Ishikawa (cell line): Measurements from ENCODE around the gene PTPRN2.

ENCODE experiments used
- CEBPB ChIP-seq: IDR thresholded peaks from 2 replicates; pipeline ENCODE4 v1.6.1; 2012
- CREB1 ChIP-seq: IDR thresholded peaks from 2 replicates; pipeline ENCODE4 v1.6.1; 2012; ENCODE audit warnings: low read depth
- EGR1 ChIP-seq: IDR thresholded peaks from 2 replicates; pipeline ENCODE4 v1.6.1; 2012
- EP300 ChIP-seq: IDR thresholded peaks from 2 replicates; pipeline ENCODE4 v1.6.1; 2012; ENCODE audit warnings: borderline replicate concordance
- FOXM1 ChIP-seq: IDR thresholded peaks from 2 replicates; pipeline ENCODE4 v1.6.1; 2012; ENCODE audit warnings: low read depth, borderline replicate concordance
- NFIC ChIP-seq: IDR thresholded peaks from 2 replicates; pipeline ENCODE4 v1.6.1; 2012
- TAF1 ChIP-seq: IDR thresholded peaks from 2 replicates; pipeline ENCODE4 v1.6.1; 2012; ENCODE audit warnings: low read depth, mild to moderate bottlenecking
- TCF12 ChIP-seq: IDR thresholded peaks from 2 replicates; pipeline ENCODE4 v1.6.1; 2012; ENCODE audit warnings: low read depth
- TEAD4 ChIP-seq: IDR thresholded peaks from 2 replicates; pipeline ENCODE4 v1.6.1; 2012
- YY1 ChIP-seq: IDR thresholded peaks from 2 replicates; pipeline ENCODE4 v1.6.1; 2012; ENCODE audit warnings: low read depth
- ZBTB7A ChIP-seq: IDR thresholded peaks from 2 replicates; pipeline ENCODE4 v1.6.1; 2012; ENCODE audit warnings: low read depth
- TF ChIP-seq, protein P1 (sequence below): IDR thresholded peaks from 2 replicates; pipeline ENCODE4 v1.6.1; 2012; ENCODE audit warnings: low read depth, mild to moderate bottlenecking
- TF ChIP-seq, protein P2 (sequence below): IDR thresholded peaks from 2 replicates; pipeline ENCODE4 v1.6.1; 2012
- TF ChIP-seq, protein P3 (sequence below): IDR thresholded peaks from 2 replicates; pipeline ENCODE4 v1.6.1; 2012

Gene PTPRN2

DNA sequence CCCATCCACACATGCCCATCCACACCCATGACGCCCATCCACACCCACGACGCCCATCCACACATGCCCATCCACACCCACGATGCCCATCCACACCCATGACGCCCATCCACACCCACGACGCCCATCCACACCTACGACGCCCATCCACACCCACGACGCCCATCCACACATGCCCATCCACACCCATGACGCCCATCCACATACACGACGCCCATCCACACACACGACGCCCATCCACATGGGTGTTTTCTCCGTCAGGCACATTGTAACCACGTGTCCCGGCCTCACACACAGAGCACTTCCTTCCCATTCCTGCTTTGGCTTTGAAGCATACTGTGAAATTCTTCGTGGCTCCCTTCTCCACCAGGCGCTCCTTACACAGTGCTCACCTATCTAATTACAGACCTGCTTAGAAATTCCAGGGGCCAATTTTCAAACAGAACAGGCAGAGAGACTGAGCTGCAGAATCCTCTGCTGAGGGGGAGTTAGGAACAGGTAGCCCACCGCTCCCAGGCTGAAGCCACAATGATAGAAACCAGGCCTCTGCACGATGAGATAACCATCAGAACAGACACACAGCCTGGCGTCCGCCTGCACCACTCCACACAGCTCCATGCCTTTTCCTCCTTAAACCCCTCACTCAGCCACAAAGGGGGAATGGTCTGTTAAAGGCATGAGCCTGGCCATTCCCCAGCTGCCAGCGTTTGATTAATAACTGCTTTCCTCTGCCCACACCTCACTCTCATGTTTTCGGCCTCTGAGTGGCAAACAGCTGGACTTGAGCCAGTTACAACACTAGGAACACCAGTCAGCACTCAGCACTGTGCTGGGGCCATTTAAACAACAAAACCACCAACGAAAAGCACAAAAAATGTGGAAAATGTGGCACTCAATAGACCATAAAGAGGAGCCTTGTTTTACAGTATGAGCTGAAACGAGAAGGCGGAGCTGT lies 501.6 kb downstream of the PTPRN2 start:
- TF ChIP-seq, protein P1, sequence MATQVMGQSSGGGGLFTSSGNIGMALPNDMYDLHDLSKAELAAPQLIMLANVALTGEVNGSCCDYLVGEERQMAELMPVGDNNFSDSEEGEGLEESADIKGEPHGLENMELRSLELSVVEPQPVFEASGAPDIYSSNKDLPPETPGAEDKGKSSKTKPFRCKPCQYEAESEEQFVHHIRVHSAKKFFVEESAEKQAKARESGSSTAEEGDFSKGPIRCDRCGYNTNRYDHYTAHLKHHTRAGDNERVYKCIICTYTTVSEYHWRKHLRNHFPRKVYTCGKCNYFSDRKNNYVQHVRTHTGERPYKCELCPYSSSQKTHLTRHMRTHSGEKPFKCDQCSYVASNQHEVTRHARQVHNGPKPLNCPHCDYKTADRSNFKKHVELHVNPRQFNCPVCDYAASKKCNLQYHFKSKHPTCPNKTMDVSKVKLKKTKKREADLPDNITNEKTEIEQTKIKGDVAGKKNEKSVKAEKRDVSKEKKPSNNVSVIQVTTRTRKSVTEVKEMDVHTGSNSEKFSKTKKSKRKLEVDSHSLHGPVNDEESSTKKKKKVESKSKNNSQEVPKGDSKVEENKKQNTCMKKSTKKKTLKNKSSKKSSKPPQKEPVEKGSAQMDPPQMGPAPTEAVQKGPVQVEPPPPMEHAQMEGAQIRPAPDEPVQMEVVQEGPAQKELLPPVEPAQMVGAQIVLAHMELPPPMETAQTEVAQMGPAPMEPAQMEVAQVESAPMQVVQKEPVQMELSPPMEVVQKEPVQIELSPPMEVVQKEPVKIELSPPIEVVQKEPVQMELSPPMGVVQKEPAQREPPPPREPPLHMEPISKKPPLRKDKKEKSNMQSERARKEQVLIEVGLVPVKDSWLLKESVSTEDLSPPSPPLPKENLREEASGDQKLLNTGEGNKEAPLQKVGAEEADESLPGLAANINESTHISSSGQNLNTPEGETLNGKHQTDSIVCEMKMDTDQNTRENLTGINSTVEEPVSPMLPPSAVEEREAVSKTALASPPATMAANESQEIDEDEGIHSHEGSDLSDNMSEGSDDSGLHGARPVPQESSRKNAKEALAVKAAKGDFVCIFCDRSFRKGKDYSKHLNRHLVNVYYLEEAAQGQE: no peak
- TF ChIP-seq FOXM1: no peak
- no peak for TF ChIP-seq TAF1
- TF ChIP-seq CEBPB: no peak
- TF ChIP-seq YY1: no peak
- no peak for TF ChIP-seq NFIC

GRCh38 chr7:158084555-158084954 lies 503.1 kb downstream of the PTPRN2 start:
- TF ChIP-seq YY1 (no peak), TCF12 (no peak), ZBTB7A (no peak), TEAD4 (no peak), CREB1 (no peak), TAF1 (no peak), FOXM1 (no peak), NFIC (no peak)
- TF ChIP-seq, protein P2, sequence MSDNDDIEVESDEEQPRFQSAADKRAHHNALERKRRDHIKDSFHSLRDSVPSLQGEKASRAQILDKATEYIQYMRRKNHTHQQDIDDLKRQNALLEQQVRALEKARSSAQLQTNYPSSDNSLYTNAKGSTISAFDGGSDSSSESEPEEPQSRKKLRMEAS: no peak
- TF ChIP-seq, protein P1: no peak
- TF ChIP-seq, protein P3, sequence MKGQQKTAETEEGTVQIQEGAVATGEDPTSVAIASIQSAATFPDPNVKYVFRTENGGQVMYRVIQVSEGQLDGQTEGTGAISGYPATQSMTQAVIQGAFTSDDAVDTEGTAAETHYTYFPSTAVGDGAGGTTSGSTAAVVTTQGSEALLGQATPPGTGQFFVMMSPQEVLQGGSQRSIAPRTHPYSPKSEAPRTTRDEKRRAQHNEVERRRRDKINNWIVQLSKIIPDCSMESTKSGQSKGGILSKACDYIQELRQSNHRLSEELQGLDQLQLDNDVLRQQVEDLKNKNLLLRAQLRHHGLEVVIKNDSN: no peak

DNA sequence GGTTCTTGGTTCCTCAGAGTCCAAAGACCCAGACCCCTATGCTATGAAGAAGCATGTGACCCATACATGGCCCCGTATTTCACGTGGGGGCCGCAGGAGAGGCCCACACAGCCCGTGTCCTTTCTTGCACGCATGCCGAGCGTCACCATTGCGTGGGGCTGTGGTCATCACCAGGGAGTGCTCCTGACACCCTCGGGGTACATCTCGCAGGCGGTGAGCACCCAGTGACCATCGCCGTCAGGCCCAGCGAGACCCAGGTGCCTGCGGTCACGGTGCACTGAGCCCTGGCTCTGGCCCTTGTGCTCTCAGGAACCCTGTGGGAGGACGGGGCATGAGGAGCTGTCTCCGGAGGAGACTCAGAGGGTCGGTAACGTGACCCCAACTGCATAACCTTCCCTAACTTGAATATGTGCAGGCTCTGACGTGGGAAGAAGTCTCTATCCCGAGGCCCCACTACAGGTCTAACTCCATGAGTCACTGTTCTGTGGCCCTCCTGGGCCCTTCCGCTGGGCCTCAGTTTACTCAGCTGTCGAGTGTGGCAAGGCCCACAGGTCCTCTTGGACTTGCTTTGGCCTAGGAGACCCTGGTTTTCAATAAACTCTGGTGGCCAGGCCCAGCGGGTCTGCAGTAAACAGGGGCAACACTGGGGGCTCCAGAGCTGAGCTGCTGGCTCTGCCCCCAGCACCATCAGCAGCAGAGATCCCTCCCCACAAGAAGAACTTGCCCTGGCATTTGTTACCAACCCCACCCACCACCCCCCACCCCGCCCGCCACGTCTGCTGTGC lies 503.9 kb downstream of the PTPRN2 start:
- TF ChIP-seq EGR1 (no peak), NFIC (no peak), CEBPB (no peak), CREB1 (no peak), FOXM1 (no peak), YY1 (no peak), EP300 (no peak)
- TF ChIP-seq, protein P3: no peak
- TF ChIP-seq, protein P1: no peak
- TF ChIP-seq, protein P2: no peak

- TF ChIP-seq, protein P3: no peak
- no peak for TF ChIP-seq CEBPB
These were observed 504.9 kb downstream of the PTPRN2 start for GRCh38 chr7:158082761-158083160.
